Measurements from ENCODE around the gene NUDT14. TPM values are rescaled to one million over a fixed set of nuclear protein-coding genes. Genes with fewer than 3 reads are reported as not detected.

Gene NUDT14
- total and polyA plus RNA-seq, 4 donors = 6.1 to 29.9 (median 11.7) TPM

DNA sequence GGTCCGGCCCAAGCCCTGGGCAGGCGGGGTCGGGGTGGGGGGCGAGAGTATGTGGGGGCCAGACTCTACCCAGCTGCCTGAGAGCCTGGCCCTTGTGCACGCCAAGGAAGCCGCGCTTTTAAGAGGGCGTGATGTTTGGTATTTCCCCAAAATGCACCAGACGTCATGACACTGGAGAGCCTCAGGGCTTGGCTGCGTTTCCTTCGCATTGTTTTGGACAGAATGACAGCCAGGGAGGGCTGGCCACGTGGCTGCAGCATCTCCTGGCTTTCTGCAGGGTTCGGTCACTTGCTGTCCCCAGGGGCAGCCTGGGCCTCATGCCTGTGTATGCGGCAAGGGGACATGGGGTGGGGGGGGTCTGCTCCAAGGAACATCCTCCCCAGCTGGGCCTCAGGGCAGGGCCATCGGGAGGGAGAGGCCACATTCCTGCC, 16.1 kb upstream of the NUDT14 start:
- WGBS, 2 donors = 8 to 9% methylated on average over 15 of the region's 15 CpGs
- Histone ChIP-seq H3K4me1 (ENCODE audit: control insufficient read depth in 1 of 2, insufficient read depth in 2 of 2, low read length in 2 of 2) (no peaks in the 10 kb centered on the region), H3K27ac (ENCODE audit: low read depth in 1 of 2, low read length in 2 of 2) (no peak overlapping the region), H3K4me3 (ENCODE audit: low read length in 2 of 2) (no peak overlapping the region), H3K27me3 (ENCODE audit: control insufficient read depth in 1 of 2, insufficient read depth in 2 of 2, low read length in 1 of 2) (no peaks in the 10 kb centered on the region), H3K9me3 (ENCODE audit: control insufficient read depth, low read length) (no peaks in the 10 kb centered on the region), H3K36me3 (ENCODE audit: control insufficient read depth in 1 of 2, insufficient read depth in 2 of 2, low read length in 1 of 2) (no peaks in the 10 kb centered on the region)
- intact Hi-C loops (cut with DNase I) = no loop called here
- ATAC-seq (ENCODE audit: low FRiP score) = no peak
- DNase-seq = no peak

GRCh38 chr14:105196265-105196960, 15.3 kb upstream of the NUDT14 start:
- Histone ChIP-seq H3K36me3 (ENCODE audit: control insufficient read depth in 1 of 2, insufficient read depth in 2 of 2, low read length in 1 of 2) (no peaks in the 10 kb centered on the region), H3K4me3 (ENCODE audit: low read length in 2 of 2) (no peak overlapping the region), H3K4me1 (ENCODE audit: control insufficient read depth in 1 of 2, insufficient read depth in 2 of 2, low read length in 2 of 2) (no peaks in the 10 kb centered on the region), H3K9me3 (ENCODE audit: control insufficient read depth, low read length) (no peaks in the 10 kb centered on the region), H3K27me3 (ENCODE audit: control insufficient read depth in 1 of 2, insufficient read depth in 2 of 2, low read length in 1 of 2) (no peaks in the 10 kb centered on the region), H3K27ac (ENCODE audit: low read depth in 1 of 2, low read length in 2 of 2) (no peak overlapping the region)
- DNase-seq = no peak
- 6 to 9% methylated on average over 30 to 58 of the region's 58 CpGs for whole genome bisulfite sequencing, 2 donors
- peak; percentile 28 for ATAC-seq (ENCODE audit: low FRiP score)
- intact Hi-C loops (cut with DNase I) = no loop called here

DNA sequence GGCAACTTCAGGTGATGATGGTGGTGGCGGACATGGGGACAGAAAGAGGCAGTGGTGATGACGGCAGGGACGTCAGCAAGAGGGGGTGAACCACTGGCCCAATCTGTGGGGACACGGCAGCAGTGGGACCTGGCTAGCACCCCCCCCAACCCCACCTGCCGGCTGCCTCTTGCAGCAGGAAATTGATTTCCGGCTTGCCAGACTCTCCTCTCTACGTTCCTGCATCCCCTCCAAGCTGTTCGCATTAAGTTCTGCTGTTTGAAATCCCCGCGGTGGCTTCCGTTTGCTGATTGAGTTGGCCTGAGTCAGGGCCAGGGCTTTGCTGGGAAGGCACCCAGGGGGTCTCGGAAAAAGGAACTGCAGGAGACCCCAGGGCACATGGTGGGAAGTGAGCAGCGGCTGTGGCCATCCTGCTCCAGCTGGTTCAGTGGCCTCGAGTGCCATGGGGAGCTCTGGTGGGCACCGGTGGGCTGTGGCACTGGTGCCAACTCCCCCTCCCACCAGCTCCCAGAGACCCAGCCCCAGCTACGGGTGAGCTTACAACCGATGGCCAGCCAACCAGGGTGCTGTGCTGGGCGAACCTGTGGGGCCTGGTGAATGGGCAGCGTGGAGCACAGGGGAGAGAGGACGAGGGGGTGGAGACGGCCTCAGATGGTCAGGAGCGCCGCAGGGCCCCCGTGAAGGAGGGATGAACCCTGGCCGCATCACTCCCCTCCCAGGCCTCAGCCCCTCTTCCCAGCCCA, 14.6 kb upstream of the NUDT14 start:
- WGBS, 2 donors = 51 to 62% methylated on average over 25 of the region's 25 CpGs
- H3K27me3 ChIP-seq (ENCODE audit: control insufficient read depth in 1 of 2, insufficient read depth in 2 of 2, low read length in 1 of 2) = no peaks in the 10 kb centered on the region
- intact Hi-C loops (cut with DNase I) = no loop called here
- no peaks in the 10 kb centered on the region for H3K9me3 ChIP-seq (ENCODE audit: control insufficient read depth, low read length)
- no peak overlapping the region for H3K4me3 ChIP-seq (ENCODE audit: low read length in 2 of 2)
- no peak overlapping the region for H3K27ac ChIP-seq (ENCODE audit: low read depth in 1 of 2, low read length in 2 of 2)
- no peaks in the 10 kb centered on the region for H3K36me3 ChIP-seq (ENCODE audit: control insufficient read depth in 1 of 2, insufficient read depth in 2 of 2, low read length in 1 of 2)
- DNase-seq (no peak), ATAC-seq (ENCODE audit: low FRiP score) (no peak)
- no peaks in the 10 kb centered on the region for H3K4me1 ChIP-seq (ENCODE audit: control insufficient read depth in 1 of 2, insufficient read depth in 2 of 2, low read length in 2 of 2)

GRCh38 chr14:105195051-105195450, 13.9 kb upstream of the NUDT14 start:
- 82 to 83% methylated on average over 10 of the region's 10 CpGs for WGBS, 2 donors
- H3K4me3 ChIP-seq (ENCODE audit: low read length in 2 of 2) = no peak overlapping the region
- H3K9me3 ChIP-seq (ENCODE audit: control insufficient read depth, low read length) = no peaks in the 10 kb centered on the region
- no peak for ATAC-seq (ENCODE audit: low FRiP score)
- no peaks in the 10 kb centered on the region for H3K27me3 ChIP-seq (ENCODE audit: control insufficient read depth in 1 of 2, insufficient read depth in 2 of 2, low read length in 1 of 2)
- H3K27ac ChIP-seq (ENCODE audit: low read depth in 1 of 2, low read length in 2 of 2) = no peak overlapping the region
- no peak for DNase-seq
- no peaks in the 10 kb centered on the region for H3K36me3 ChIP-seq (ENCODE audit: control insufficient read depth in 1 of 2, insufficient read depth in 2 of 2, low read length in 1 of 2)
- no peaks in the 10 kb centered on the region for H3K4me1 ChIP-seq (ENCODE audit: control insufficient read depth in 1 of 2, insufficient read depth in 2 of 2, low read length in 2 of 2)
- intact Hi-C loops (cut with DNase I) = no loop called here

- Histone ChIP-seq H3K9me3 (ENCODE audit: control insufficient read depth, low read length) (no peaks in the 10 kb centered on the region), H3K4me3 (ENCODE audit: low read length in 2 of 2) (no peak overlapping the region), H3K36me3 (ENCODE audit: control insufficient read depth in 1 of 2, insufficient read depth in 2 of 2, low read length in 1 of 2) (no peaks in the 10 kb centered on the region), H3K27ac (ENCODE audit: low read depth in 1 of 2, low read length in 2 of 2) (no peak overlapping the region), H3K27me3 (ENCODE audit: control insufficient read depth in 1 of 2, insufficient read depth in 2 of 2, low read length in 1 of 2) (no peaks in the 10 kb centered on the region), H3K4me1 (ENCODE audit: control insufficient read depth in 1 of 2, insufficient read depth in 2 of 2, low read length in 2 of 2) (no peaks in the 10 kb centered on the region)
- WGBS, 2 donors = 41 to 47% methylated on average over 17 of the region's 17 CpGs
- no peak for DNase-seq
- ATAC-seq (ENCODE audit: low FRiP score) = no peak
- intact Hi-C loops (cut with DNase I) = no loop called here
These were observed 13.0 kb upstream of the NUDT14 start for GRCh38 chr14:105193916-105194782.

GRCh38 chr14:105192866-105193731, 12.0 kb upstream of the NUDT14 start:
- ATAC-seq (ENCODE audit: low FRiP score) = no peak
- Histone ChIP-seq H3K36me3 (ENCODE audit: control insufficient read depth in 1 of 2, insufficient read depth in 2 of 2, low read length in 1 of 2) (no peaks in the 10 kb centered on the region), H3K4me1 (ENCODE audit: control insufficient read depth in 1 of 2, insufficient read depth in 2 of 2, low read length in 2 of 2) (no peaks in the 10 kb centered on the region), H3K9me3 (ENCODE audit: control insufficient read depth, low read length) (no peaks in the 10 kb centered on the region), H3K4me3 (ENCODE audit: low read length in 2 of 2) (no peak overlapping the region), H3K27ac (ENCODE audit: low read depth in 1 of 2, low read length in 2 of 2) (no peak overlapping the region), H3K27me3 (ENCODE audit: control insufficient read depth in 1 of 2, insufficient read depth in 2 of 2, low read length in 1 of 2) (no peaks in the 10 kb centered on the region)
- intact Hi-C loops (cut with DNase I) = no loop called here
- 58 to 61% methylated on average over 29 of the region's 29 CpGs for WGBS, 2 donors
- no peak for DNase-seq

DNA sequence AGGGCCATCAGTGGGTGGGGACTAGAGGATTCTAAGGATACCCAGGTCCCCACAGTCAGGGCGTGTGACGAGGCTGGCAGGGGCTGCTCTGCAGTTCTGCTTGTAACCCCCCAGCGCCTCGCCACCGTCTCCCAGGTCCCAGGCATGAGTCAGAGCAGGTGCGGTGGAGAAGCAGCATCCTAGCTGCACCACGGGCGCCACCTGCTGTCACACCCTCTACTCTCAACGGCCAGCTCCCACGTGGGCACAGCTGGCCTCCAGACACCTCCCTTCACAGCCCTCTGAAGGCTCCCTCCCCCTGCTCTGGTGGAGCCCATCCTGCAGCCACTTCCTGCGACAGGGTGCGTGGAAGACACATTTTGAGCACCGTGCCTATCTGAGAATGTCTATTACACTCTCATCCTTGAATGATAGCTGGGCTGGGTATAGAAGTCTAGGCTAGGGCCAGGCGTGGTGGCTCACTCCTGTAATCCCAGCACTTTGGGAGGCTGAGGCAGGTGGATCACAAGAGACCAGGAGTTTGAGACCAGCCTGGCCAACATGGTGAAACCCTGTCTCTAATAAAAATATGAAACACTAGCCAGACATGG, 6.9 kb upstream of the NUDT14 start:
- no peak overlapping the region for H3K4me3 ChIP-seq (ENCODE audit: low read length in 2 of 2)
- no peaks in the 10 kb centered on the region for H3K4me1 ChIP-seq (ENCODE audit: control insufficient read depth in 1 of 2, insufficient read depth in 2 of 2, low read length in 2 of 2)
- ATAC-seq (ENCODE audit: low FRiP score) (no peak), DNase-seq (no peak)
- H3K27me3 ChIP-seq (ENCODE audit: control insufficient read depth in 1 of 2, insufficient read depth in 2 of 2, low read length in 1 of 2) = no peaks in the 10 kb centered on the region
- no peaks in the 10 kb centered on the region for H3K9me3 ChIP-seq (ENCODE audit: control insufficient read depth, low read length)
- H3K36me3 ChIP-seq (ENCODE audit: control insufficient read depth in 1 of 2, insufficient read depth in 2 of 2, low read length in 1 of 2) = no peaks in the 10 kb centered on the region
- intact Hi-C loops (cut with DNase I) = no loop called here
- no peak overlapping the region for H3K27ac ChIP-seq (ENCODE audit: low read depth in 1 of 2, low read length in 2 of 2)
- 70 to 74% methylated on average over 14 of the region's 14 CpGs for WGBS, 2 donors

DNA sequence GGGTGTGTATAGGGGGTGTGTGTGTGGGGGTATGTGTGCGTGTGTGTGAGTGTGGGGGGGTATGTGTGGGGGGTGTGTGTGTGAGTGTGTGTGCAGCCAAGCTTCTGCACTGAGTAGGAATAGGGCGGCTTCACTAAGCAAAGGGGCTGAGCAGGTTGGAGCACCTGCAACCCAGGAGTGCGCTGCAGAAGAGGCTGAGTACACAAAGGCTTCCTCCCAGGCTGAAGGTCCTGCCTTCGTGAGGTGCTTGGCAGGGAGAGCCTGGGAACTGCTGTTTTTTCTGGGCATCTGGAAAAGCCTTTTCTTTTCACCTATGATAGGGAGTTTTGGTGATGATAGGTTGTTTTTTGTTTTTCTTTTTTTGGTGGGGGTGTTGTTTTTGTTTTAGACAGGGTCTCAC, 6.0 kb upstream of the NUDT14 start:
- 53 to 71% methylated on average over 4 of the region's 4 CpGs for WGBS, 2 donors
- H3K27ac ChIP-seq (ENCODE audit: low read depth in 1 of 2, low read length in 2 of 2) = no peak overlapping the region
- H3K9me3 ChIP-seq (ENCODE audit: control insufficient read depth, low read length) = no peaks in the 10 kb centered on the region
- DNase-seq (no peak), ATAC-seq (ENCODE audit: low FRiP score) (no peak)
- H3K27me3 ChIP-seq (ENCODE audit: control insufficient read depth in 1 of 2, insufficient read depth in 2 of 2, low read length in 1 of 2) = no peaks in the 10 kb centered on the region
- H3K4me1 ChIP-seq (ENCODE audit: control insufficient read depth in 1 of 2, insufficient read depth in 2 of 2, low read length in 2 of 2) = no peaks in the 10 kb centered on the region
- intact Hi-C loops (cut with DNase I) = no loop called here
- H3K36me3 ChIP-seq (ENCODE audit: control insufficient read depth in 1 of 2, insufficient read depth in 2 of 2, low read length in 1 of 2) = no peaks in the 10 kb centered on the region
- H3K4me3 ChIP-seq (ENCODE audit: low read length in 2 of 2) = no peak overlapping the region

Data from aorta (tissue), 5 donors.